Cerebellar nuclear complex (tissue), 1 donor: Measurements from ENCODE around the gene WDFY3.
"Not testable (repeated sequence)": the region's sequence is repeated elsewhere in the genome, so short reads cannot be mapped to it uniquely, and the experiment has no call there.

Experiments used
- DNase-seq, 2 experiments: peaks; one replicate each; lab custom pipeline; 2025; lab: John Stamatoyannopoulos, UW

WDFY3 gene

GRCh38 chr4:84719115-84719514, 247.4 kb downstream of the WDFY3 start:
- DNase-seq: no peak

GRCh38 chr4:84718699-84719098, 247.8 kb downstream of the WDFY3 start:
- DNase-seq: no peak

GRCh38 chr4:84710548-84710947, 255.9 kb downstream of the WDFY3 start:
- DNase-seq: no peak

- DNase-seq: no peak
Measured at GRCh38 chr4:84708406-84709135, 257.9 kb downstream of the WDFY3 start.

GRCh38 chr4:84706286-84706685, 260.2 kb downstream of the WDFY3 start:
- no peak for DNase-seq

- DNase-seq: no peak
Measured at GRCh38 chr4:84699001-84699671, 267.4 kb downstream of the WDFY3 start.

- no peak for DNase-seq
Measured at GRCh38 chr4:84697615-84698201, 268.8 kb downstream of the WDFY3 start.

- DNase-seq: no peak
Measured at GRCh38 chr4:84697159-84697558, 269.3 kb downstream of the WDFY3 start.

- DNase-seq: no peak
Measured at GRCh38 chr4:84691800-84692199, 274.7 kb downstream of the WDFY3 start.

- no peak for DNase-seq
Measured at GRCh38 chr4:84691170-84691691, 275.3 kb downstream of the WDFY3 start.

GRCh38 chr4:84690481-84690880, 276.0 kb downstream of the WDFY3 start:
- DNase-seq: no peak

GRCh38 chr4:84689197-84689596, 277.3 kb downstream of the WDFY3 start:
- DNase-seq: no peak

GRCh38 chr4:84688605-84689004, 277.9 kb downstream of the WDFY3 start:
- no peak for DNase-seq

- no peak for DNase-seq
Measured at GRCh38 chr4:84685105-84685504, 281.4 kb downstream of the WDFY3 start.

- no peak for DNase-seq
Measured at GRCh38 chr4:84684361-84684760, 282.1 kb downstream of the WDFY3 start.

- no peak for DNase-seq
Measured at GRCh38 chr4:84683064-84683850, 283.2 kb downstream of the WDFY3 start.

GRCh38 chr4:84682661-84683060, 283.8 kb downstream of the WDFY3 start:
- DNase-seq: not testable (repeated sequence)

- no peak for DNase-seq
Measured at GRCh38 chr4:84681486-84682274, 284.8 kb downstream of the WDFY3 start.

- DNase-seq: no peak
Measured at GRCh38 chr4:84680956-84681355, 285.5 kb downstream of the WDFY3 start.

- DNase-seq: no peak
Measured at GRCh38 chr4:84678976-84679744, 287.3 kb downstream of the WDFY3 start.

- DNase-seq: no peak
Measured at GRCh38 chr4:84677995-84678394, 288.5 kb downstream of the WDFY3 start.
